PFSK-1 (cell line): ENCODE results near the gene CCDC70.

Source experiments
- POLR2AphosphoS5 ChIP-seq: IDR thresholded peaks from 2 replicates; pipeline ENCODE4 v1.6.1; 2012; ENCODE audit warnings: low read depth, mild to moderate bottlenecking, control low read depth, low read length, moderate library complexity
- SIN3A ChIP-seq: IDR thresholded peaks from 2 replicates; pipeline ENCODE4 v1.6.1; 2012; ENCODE audit warnings: mild to moderate bottlenecking, low read length, moderate library complexity, borderline replicate concordance; ENCODE audit not compliant: insufficient read depth
- TAF1 ChIP-seq: IDR thresholded peaks from 2 replicates; pipeline ENCODE4 v1.6.1; 2012; ENCODE audit warnings: low read length, control low read depth, borderline replicate concordance; ENCODE audit not compliant: insufficient read depth
- TF ChIP-seq, protein P1 (sequence below), 2 experiments: IDR thresholded peaks; 2 replicates each; pipeline versions ENCODE4 v1.6.1 to v1.8.0; 2011 to 2012; ENCODE audit warnings: low read depth in 2 of 2, low read length in 2 of 2, control low read depth in 1 of 2, inconsistent platforms in 1 of 2, mild to moderate bottlenecking in 1 of 2, moderate library complexity in 1 of 2; ENCODE audit not compliant: insufficient read depth in 1 of 2

DNA sequence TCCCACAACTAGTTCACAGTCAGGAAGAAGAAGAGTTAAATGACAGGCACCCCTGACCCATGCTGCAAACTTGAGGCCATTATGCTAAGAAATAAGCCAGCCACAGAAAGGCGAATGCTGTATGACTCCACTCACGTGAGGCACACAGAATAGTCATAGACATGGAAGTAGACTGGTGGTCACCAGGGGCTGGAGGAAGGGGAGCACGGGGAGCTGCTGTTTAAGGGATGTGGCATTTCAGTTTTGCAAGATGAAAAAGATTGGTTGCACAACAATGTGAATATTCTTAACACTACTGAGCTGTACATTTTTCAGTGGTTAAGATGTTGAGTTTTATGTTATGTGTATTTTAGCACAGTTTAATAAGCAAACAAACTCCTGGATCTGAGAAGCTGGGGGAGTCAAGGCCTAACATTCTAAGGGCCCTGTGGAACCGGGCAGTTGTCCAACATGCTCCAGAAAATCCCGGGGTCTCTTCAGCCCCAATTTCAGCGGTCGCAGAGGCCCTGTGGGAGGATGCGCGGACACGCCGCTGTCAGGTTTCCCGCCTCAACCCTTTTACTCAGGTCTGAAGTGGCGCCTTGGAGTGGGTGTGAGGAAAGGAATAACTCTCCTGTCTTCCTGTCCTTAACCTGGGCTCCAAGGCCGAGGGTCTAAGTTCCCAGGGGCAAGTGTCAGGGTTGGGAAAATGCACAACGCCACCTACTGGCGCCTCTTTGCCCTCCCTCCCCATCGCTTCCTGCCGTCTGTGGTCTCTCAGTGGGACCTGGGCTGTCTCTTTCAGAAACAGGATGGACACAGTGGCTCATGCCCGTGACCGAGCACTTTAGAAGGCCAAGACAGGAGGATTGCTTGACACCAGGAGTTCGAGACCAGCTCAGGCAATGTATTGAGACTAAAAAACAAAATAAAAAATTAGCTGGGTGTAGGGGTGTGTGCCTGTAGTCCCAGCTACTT is 12.3 kb upstream of the CCDC70 start:
- TF ChIP-seq POLR2AphosphoS5 (no peak), SIN3A (no peak), TAF1 (no peak)
- TF ChIP-seq, protein P1, sequence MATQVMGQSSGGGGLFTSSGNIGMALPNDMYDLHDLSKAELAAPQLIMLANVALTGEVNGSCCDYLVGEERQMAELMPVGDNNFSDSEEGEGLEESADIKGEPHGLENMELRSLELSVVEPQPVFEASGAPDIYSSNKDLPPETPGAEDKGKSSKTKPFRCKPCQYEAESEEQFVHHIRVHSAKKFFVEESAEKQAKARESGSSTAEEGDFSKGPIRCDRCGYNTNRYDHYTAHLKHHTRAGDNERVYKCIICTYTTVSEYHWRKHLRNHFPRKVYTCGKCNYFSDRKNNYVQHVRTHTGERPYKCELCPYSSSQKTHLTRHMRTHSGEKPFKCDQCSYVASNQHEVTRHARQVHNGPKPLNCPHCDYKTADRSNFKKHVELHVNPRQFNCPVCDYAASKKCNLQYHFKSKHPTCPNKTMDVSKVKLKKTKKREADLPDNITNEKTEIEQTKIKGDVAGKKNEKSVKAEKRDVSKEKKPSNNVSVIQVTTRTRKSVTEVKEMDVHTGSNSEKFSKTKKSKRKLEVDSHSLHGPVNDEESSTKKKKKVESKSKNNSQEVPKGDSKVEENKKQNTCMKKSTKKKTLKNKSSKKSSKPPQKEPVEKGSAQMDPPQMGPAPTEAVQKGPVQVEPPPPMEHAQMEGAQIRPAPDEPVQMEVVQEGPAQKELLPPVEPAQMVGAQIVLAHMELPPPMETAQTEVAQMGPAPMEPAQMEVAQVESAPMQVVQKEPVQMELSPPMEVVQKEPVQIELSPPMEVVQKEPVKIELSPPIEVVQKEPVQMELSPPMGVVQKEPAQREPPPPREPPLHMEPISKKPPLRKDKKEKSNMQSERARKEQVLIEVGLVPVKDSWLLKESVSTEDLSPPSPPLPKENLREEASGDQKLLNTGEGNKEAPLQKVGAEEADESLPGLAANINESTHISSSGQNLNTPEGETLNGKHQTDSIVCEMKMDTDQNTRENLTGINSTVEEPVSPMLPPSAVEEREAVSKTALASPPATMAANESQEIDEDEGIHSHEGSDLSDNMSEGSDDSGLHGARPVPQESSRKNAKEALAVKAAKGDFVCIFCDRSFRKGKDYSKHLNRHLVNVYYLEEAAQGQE (IDR thresholded peaks at IDR 0.05; ENCODE audit: insufficient read depth in 1 of 2, low read depth in 2 of 2, low read length in 2 of 2): no peak
